Myocyte (in vitro differentiated cells): ENCODE measurements around the gene CCL26. TPM values are rescaled to one million over a fixed set of nuclear protein-coding genes. Genes with fewer than 3 reads are reported as not detected.

Experiments used
- DNase-seq: peaks from one replicate; pipeline ENCODE4 v3.0.0-alpha.2; 2012; ENCODE audit warnings: low read depth
- polyA plus RNA-seq: library from polyadenylated mRNA; unstranded; fragments of >200 nt; gene quantifications from one replicate; pipeline ENCODE4 v1.2.1, GENCODE V29; 2012; ENCODE audit warnings: missing spikeins
- total RNA-seq: library from RNA; depleted of rRNA; stranded (reverse); fragments of >200 nt; gene quantifications from 2 replicates; pipeline ENCODE4 v1.2.3, GENCODE V29; 2014

CCL26 gene
- total RNA-seq = not detected in 2 replicates
- 0.98 TPM for polyA plus RNA-seq

- peak; percentile 74 for DNase-seq
Measured at GRCh38 chr7:75772081-75773077, at the start of gene CCL26. Gene CCL26, minus strand, starts transcription at chr7:75772211. Its CDS starts 35 bp downstream, at chr7:75772176.

GRCh38 chr7:75820688-75821087, 48.7 kb upstream of the CCL26 start:
- no peak for DNase-seq

GRCh38 chr7:75819711-75820110, 47.7 kb upstream of the CCL26 start:
- no peak for DNase-seq

- DNase-seq = no peak
Measured at GRCh38 chr7:75818472-75818871, 46.5 kb upstream of the CCL26 start.

GRCh38 chr7:75817116-75817515, 45.1 kb upstream of the CCL26 start:
- DNase-seq = no peak

- DNase-seq = peak; percentile 75
Measured at GRCh38 chr7:75815418-75816064, 43.5 kb upstream of the CCL26 start.

- peak; percentile 50 for DNase-seq
Measured at GRCh38 chr7:75814407-75814947, 42.5 kb upstream of the CCL26 start.

- DNase-seq = no peak
Measured at GRCh38 chr7:75813781-75814236, 41.8 kb upstream of the CCL26 start, which contains the start of gene CCL24. Gene CCL24, minus strand, starts transcription at chr7:75813806. Its CDS starts 91 bp downstream, at chr7:75813715.

- DNase-seq = peak; percentile 70
Measured at GRCh38 chr7:75813084-75813483, 41.1 kb upstream of the CCL26 start.

GRCh38 chr7:75811894-75812678, 40.1 kb upstream of the CCL26 start:
- DNase-seq = no peak

- peak; percentile 34 for DNase-seq
Measured at GRCh38 chr7:75809396-75809795, 37.4 kb upstream of the CCL26 start.

GRCh38 chr7:75808106-75808505, 36.1 kb upstream of the CCL26 start:
- no peak for DNase-seq

- DNase-seq = no peak
Measured at GRCh38 chr7:75807452-75807851, 35.4 kb upstream of the CCL26 start.

- no peak for DNase-seq
Measured at GRCh38 chr7:75806560-75807307, 34.7 kb upstream of the CCL26 start.

GRCh38 chr7:75804705-75805104, 32.7 kb upstream of the CCL26 start:
- DNase-seq = no peak

GRCh38 chr7:75804004-75804403, 32.0 kb upstream of the CCL26 start:
- no peak for DNase-seq

GRCh38 chr7:75802552-75802821, 30.5 kb upstream of the CCL26 start:
- DNase-seq = no peak

- no peak for DNase-seq
Measured at GRCh38 chr7:75798770-75799169, 26.8 kb upstream of the CCL26 start.

GRCh38 chr7:75796420-75796819, 24.4 kb upstream of the CCL26 start:
- DNase-seq = no peak

GRCh38 chr7:75795831-75796285, 23.8 kb upstream of the CCL26 start:
- no peak for DNase-seq
